ENCODE measurements around the gene POLR1C. TPM values are rescaled to one million over a fixed set of nuclear protein-coding genes. Genes with fewer than 3 reads are reported as not detected.
"Not testable (repeated sequence)": the region's sequence is repeated elsewhere in the genome, so short reads cannot be mapped to it uniquely, and the experiment has no call there.

The POLR1C gene
- total RNA-seq, 4 donors from 2014 or later: 22.5 to 104 (median 31.5) TPM

GRCh38 chr6:43544461-43544860, 27.6 kb downstream of the POLR1C start:
- no peak for TF ChIP-seq CTCF (IDR thresholded peaks at IDR 0.05)
- DNase-seq (ENCODE audit: low spot score) (no peak), ATAC-seq (ENCODE audit: low FRiP score) (no peak)

- no peak for DNase-seq (ENCODE audit: low spot score)
- no peak for ATAC-seq (ENCODE audit: low FRiP score)
- no peak for TF ChIP-seq CTCF (IDR thresholded peaks at IDR 0.05)
Observed at GRCh38 chr6:43547222-43547621, 30.3 kb downstream of the POLR1C start.

- not testable (repeated sequence) for ATAC-seq (ENCODE audit: low FRiP score); DNase-seq (ENCODE audit: low spot score)
Observed at GRCh38 chr6:43557620-43558019, 40.7 kb downstream of the POLR1C start.

- no peak for ATAC-seq (ENCODE audit: low FRiP score)
- TF ChIP-seq CTCF (IDR thresholded peaks at IDR 0.05): no peak
- no peak for DNase-seq (ENCODE audit: low spot score)
Observed at GRCh38 chr6:43559328-43559727, 42.4 kb downstream of the POLR1C start.

GRCh38 chr6:43570876-43571441, 54.1 kb downstream of the POLR1C start:
- ATAC-seq (ENCODE audit: low FRiP score): no peak
- TF ChIP-seq CTCF (IDR thresholded peaks at IDR 0.05): no peak

More at GRCh38 chr6:43570876-43571441, 54.1 kb downstream of the POLR1C start:
- no peak for DNase-seq (ENCODE audit: low spot score)

Small RNA genes within 50 kb of the gene (small RNA-seq; reads per million reads assigned to genes)
- gene RF00426 (not detected), gene RNU6-1113P (not detected)

Other genes starting within 250 kb of the POLR1C start
- gene SLC22A7, start 218.8 kb upstream of the POLR1C start, total RNA-seq: not detected
- gene CRIP3, start 208.3 kb upstream of the POLR1C start, total RNA-seq: 1 to 10 TPM in 1 of 4 donors, under 1 TPM in 2, not detected in 1; 0.84 to 7.9 (median 0.94) TPM
- 10 to 100 TPM in 3 of 4 donors, 1 to 10 TPM in 1; 9.2 to 15.8 (median 12.7) TPM for gene ZNF318, start 147.4 kb upstream of the POLR1C start, total RNA-seq
- 10 to 100 TPM; 11.5 to 21.9 (median 14.2) TPM for gene ABCC10, start 89.5 kb upstream of the POLR1C start, total RNA-seq
- 1 to 10 TPM in 3 of 4 donors, not detected in 1; 1.1 to 1.5 (median 1.2) TPM for gene DLK2, start 61.5 kb upstream of the POLR1C start, total RNA-seq
- 10 to 100 TPM; 12.6 to 23.5 (median 15.7) TPM for gene TJAP1, start 39.5 kb upstream of the POLR1C start, total RNA-seq
- under 1 TPM in 3 of 4 donors, not detected in 1; 0.19 to 0.48 (median 0.47) TPM for gene LRRC73, start 6.7 kb upstream of the POLR1C start, total RNA-seq
- gene YIPF3, start 163 bp upstream of the POLR1C start, total RNA-seq: 100 to 1,000 TPM in 1 of 4 donors, 10 to 100 TPM in 3; 67.9 to 109 (median 91.3) TPM
- gene XPO5, start 58.9 kb downstream of the POLR1C start, total RNA-seq: 100 to 1,000 TPM in 1 of 4 donors, 10 to 100 TPM in 3; 16.1 to 138 (median 21.9) TPM
- gene POLH, start 59.1 kb downstream of the POLR1C start, total RNA-seq: 10 to 100 TPM in 1 of 4 donors, 1 to 10 TPM in 3; 8.3 to 11.0 (median 9.2) TPM
- 10 to 100 TPM; 37.5 to 65.7 (median 44.0) TPM for gene GTPBP2, start 112.2 kb downstream of the POLR1C start, total RNA-seq
- 10 to 100 TPM; 26.3 to 49.0 (median 33.1) TPM for gene MAD2L1BP, start 118.8 kb downstream of the POLR1C start, total RNA-seq
- gene RSPH9, start 127.9 kb downstream of the POLR1C start, total RNA-seq: under 1 TPM in 2 of 4 donors, not detected in 2; 0.09 to 0.44 TPM
- 10 to 100 TPM; 30.3 to 54.7 (median 42.5) TPM for gene MRPS18A, start 170.7 kb downstream of the POLR1C start, total RNA-seq

All from omental fat pad (tissue), 4 donors.